Suprapubic skin (tissue), 4 donors: ENCODE measurements around the gene NEGR1.
A peak's percentile ranks its signal among the peaks of the same experiment; 100 is the strongest.

Source experiments
- CTCF ChIP-seq, 2 donors: fragments of 200-600 bp in 1 of 2; fragments of 450-650 bp in 1 of 2; sonication (generic) in 1 of 2; IDR thresholded peaks; one replicate each; pipeline ENCODE4 v1.5.1; 2016 to 2019; ENCODE audit warnings: antibody characterized with exemption in 2 of 2, mild to moderate bottlenecking in 1 of 2, moderate library complexity in 1 of 2
- EP300 ChIP-seq: sonication (generic); formaldehyde crosslinking; IDR thresholded peaks from one replicate; pipeline ENCODE4 v1.6.1; 2017; ENCODE audit warnings: antibody characterized with exemption
- POLR2A ChIP-seq, 2 donors: fragments of 450-650 bp; IDR thresholded peaks; one replicate each; pipeline ENCODE4 v1.6.1; 2017; ENCODE audit warnings: antibody characterized with exemption in 2 of 2, mild to moderate bottlenecking in 2 of 2, moderate library complexity in 2 of 2
- POLR2AphosphoS5 ChIP-seq, 3 donors: sonication (generic); formaldehyde crosslinking; IDR thresholded peaks; one replicate each; pipeline ENCODE4 v1.6.1; 2017; ENCODE audit warnings: antibody characterized with exemption in 3 of 3

- TF ChIP-seq CTCF (IDR thresholded peaks at IDR 0.05): no peak
- peak in 1 of 2 donors; percentile 35 for TF ChIP-seq POLR2A (IDR thresholded peaks at IDR 0.05)
- TF ChIP-seq EP300: no peak
- no peak for TF ChIP-seq POLR2AphosphoS5 (IDR thresholded peaks at IDR 0.05)
Observed at GRCh38 chr1:72283307-72284083, 1.2 kb upstream of the NEGR1 start.
